Left colon (tissue), 2 donors: ENCODE results near the gene ATP1B2. TPM values are rescaled to one million over a fixed set of nuclear protein-coding genes. Genes with fewer than 3 reads are reported as not detected.

Source experiments
- ATAC-seq: fragments of 200-7000 bp; cut with Tn5 transposase; one replicate; pipeline ENCODE4 v1.9.1; 2020; ENCODE audit warnings: mild to moderate bottlenecking, moderate library complexity
- DNase-seq, 2 donors: peaks; one replicate each; pipeline ENCODE4 v3.0.0-alpha.2; 2020
- intact Hi-C, 2 donors: fragments of 100-400 bp; cut with DNase I in 1 of 2; cut with micrococcal nuclease in 1 of 2; formaldehyde crosslinking; loops; one replicate each; pipeline versions ENCODE4 v1.11.2 to v1.14.0; 2022; cut with DNase I, micrococcal nuclease
- total RNA-seq, 2 donors: library from RNA; stranded (reverse); fragmentation: NEBNext Ultra II Directional; extraction: Animal tissue kit (Norgen Biotek cat#: 25700); gene quantifications; one replicate each; pipeline ENCODE4 v1.2.1, GENCODE V29; 2021
- donor health status: DM: no; HTN: no; CAD: no.
- donor health status: DM: yes; HTN: yes; CAD: no.

ATP1B2 gene
- total RNA-seq, 2 donors from 2014 or later, result 0.55 to 1.4 TPM

- no peak for ATAC-seq
- no peak for DNase-seq
- intact Hi-C loops, result no loop called here
Measured at GRCh38 chr17:7701681-7702080, 51.0 kb downstream of the ATP1B2 start.

GRCh38 chr17:7702776-7703175 lies 52.0 kb downstream of the ATP1B2 start:
- intact Hi-C loops, result no loop called here
- ATAC-seq (no peak), DNase-seq (no peak)

GRCh38 chr17:7703584-7704479 lies 53.1 kb downstream of the ATP1B2 start:
- DNase-seq (no peak), ATAC-seq (peak; percentile 16)
- intact Hi-C loops, result no loop called here

GRCh38 chr17:7704601-7705268 lies 54.0 kb downstream of the ATP1B2 start, which contains the start of gene EFNB3:
Gene EFNB3 (plus strand): TSS chr17:7705202. CDS start chr17:7705599, 397 bp downstream.
- ATAC-seq, result peak; percentile 27
- intact Hi-C loops, result no loop called here
- DNase-seq, result no peak

- ATAC-seq (no peak), DNase-seq (no peak)
- intact Hi-C loops, result no loop called here
Measured at GRCh38 chr17:7705269-7706255, 54.8 kb downstream of the ATP1B2 start.

GRCh38 chr17:7706631-7707354 lies 56.1 kb downstream of the ATP1B2 start:
- intact Hi-C loops, result no loop called here
- no peak for ATAC-seq
- no peak for DNase-seq

Other genes with a start within 250 kb of the ATP1B2 start
- gene TMEM256, start 246.8 kb upstream of the ATP1B2 start, total RNA-seq, result 10 to 100 TPM; 70.8 to 81.0 TPM
- 1 to 10 TPM; 2.7 to 6.6 TPM for gene NLGN2, start 243.1 kb upstream of the ATP1B2 start, total RNA-seq
- gene SPEM1, start 230.6 kb upstream of the ATP1B2 start, total RNA-seq, result not detected
- gene SPEM2, start 225.3 kb upstream of the ATP1B2 start, total RNA-seq, result not detected
- gene SPEM3, start 222.1 kb upstream of the ATP1B2 start, total RNA-seq, result not detected
- gene TMEM102, start 215.5 kb upstream of the ATP1B2 start, total RNA-seq, result 10 to 100 TPM; 19.3 to 20.5 TPM
- 1 to 10 TPM; 1.2 to 2.3 TPM for gene FGF11, start 211.4 kb upstream of the ATP1B2 start, total RNA-seq
- gene CHRNB1, start 205.9 kb upstream of the ATP1B2 start, total RNA-seq, result 10 to 100 TPM in 1 of 2 donors, 1 to 10 TPM in 1; 9.6 to 10.7 TPM
- 10 to 100 TPM; 17.5 to 25.0 TPM for gene ZBTB4, start 171.3 kb upstream of the ATP1B2 start, total RNA-seq
- not detected for gene SLC35G6, start 169.5 kb upstream of the ATP1B2 start, total RNA-seq
- gene POLR2A, start 166.6 kb upstream of the ATP1B2 start, total RNA-seq, result 10 to 100 TPM; 83.8 to 100.0 TPM
- gene TNFSF12, start 101.9 kb upstream of the ATP1B2 start, total RNA-seq, result 10 to 100 TPM in 1 of 2 donors, 1 to 10 TPM in 1; 9.8 to 17.3 TPM
- gene TNFSF13, start 92.2 kb upstream of the ATP1B2 start, total RNA-seq, result 100 to 1,000 TPM in 1 of 2 donors, 10 to 100 TPM in 1; 77.2 to 121 TPM
- gene SENP3, start 89.0 kb upstream of the ATP1B2 start, total RNA-seq, result 10 to 100 TPM; 30.9 to 34.1 TPM
- 10 to 100 TPM; 35.0 to 74.0 TPM for gene CD68, start 71.3 kb upstream of the ATP1B2 start, total RNA-seq
- gene MPDU1, start 67.1 kb upstream of the ATP1B2 start, total RNA-seq, result 10 to 100 TPM; 79.2 to 89.6 TPM
- under 1 TPM; 0.58 to 0.84 TPM for gene SOX15, start 60.8 kb upstream of the ATP1B2 start, total RNA-seq
- 10 to 100 TPM; 24.9 to 29.5 TPM for gene FXR2, start 36.0 kb upstream of the ATP1B2 start, total RNA-seq
- gene SAT2, start 23.1 kb upstream of the ATP1B2 start, total RNA-seq, result 10 to 100 TPM; 60.8 to 78.3 TPM
- gene SHBG, start 20.8 kb upstream of the ATP1B2 start, total RNA-seq, result not detected
- 10 to 100 TPM; 47.3 to 60.0 TPM for gene TP53, start 36.6 kb downstream of the ATP1B2 start, total RNA-seq
- gene WRAP53, start 37.6 kb downstream of the ATP1B2 start, total RNA-seq, result 1 to 10 TPM; 6.4 to 9.7 TPM
- under 1 TPM; 0.25 to 0.34 TPM for gene EFNB3, start 54.3 kb downstream of the ATP1B2 start, total RNA-seq
- under 1 TPM; 0.22 to 0.61 TPM for gene DNAH2, start 66.8 kb downstream of the ATP1B2 start, total RNA-seq
- 10 to 100 TPM; 49.5 to 50.4 TPM for gene KDM6B, start 183.3 kb downstream of the ATP1B2 start, total RNA-seq
- gene TMEM88, start 204.1 kb downstream of the ATP1B2 start, total RNA-seq, result 1 to 10 TPM; 3.8 to 6.1 TPM
- 10 to 100 TPM; 49.7 to 83.0 TPM for gene NAA38, start 206.6 kb downstream of the ATP1B2 start, total RNA-seq
- gene CYB5D1, start 207.1 kb downstream of the ATP1B2 start, total RNA-seq, result 1 to 10 TPM; 8.3 to 9.0 TPM
- gene CHD3, start 237.9 kb downstream of the ATP1B2 start, total RNA-seq, result 10 to 100 TPM; 51.3 to 51.9 TPM